ENCODE results near the gene SLC66A3.

SLC66A3 gene

DNA sequence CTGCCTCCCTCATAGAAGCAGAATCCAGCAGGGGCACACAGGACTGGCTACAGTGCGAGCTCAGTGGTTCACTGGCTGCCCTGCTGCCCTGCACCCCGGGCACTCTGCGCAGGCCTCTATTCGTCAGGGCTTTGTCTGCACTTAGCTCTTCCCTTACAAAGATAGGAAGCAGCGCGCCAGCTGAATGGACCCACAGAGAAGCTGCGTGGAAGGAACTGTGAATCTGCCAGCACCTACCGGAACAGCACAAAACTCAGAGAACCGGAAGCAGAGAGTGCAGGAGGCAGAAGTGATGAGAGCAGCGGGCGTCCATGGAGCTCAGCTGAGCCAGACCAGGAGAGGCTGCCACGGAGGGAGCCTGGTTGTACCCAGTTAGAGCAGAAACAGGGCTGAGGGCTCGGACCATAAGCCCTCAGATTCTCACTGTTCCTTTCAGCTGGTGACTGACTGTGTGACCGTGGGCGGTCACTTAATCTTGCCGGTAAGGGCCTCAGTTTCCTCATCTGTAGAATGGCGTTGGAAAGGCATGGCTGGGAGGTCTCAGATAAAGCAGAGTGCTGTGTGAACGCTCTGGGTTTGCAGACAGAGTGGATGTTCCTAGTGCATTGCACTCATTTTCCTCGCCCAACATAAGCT lies 23.1 kb upstream of the SLC66A3 start:
- Histone ChIP-seq H3K9ac (ENCODE audit: low read depth, low read length) (no peak overlapping the region; the same call in 1 of the 2 replicates), H3K27ac (ENCODE audit: low read length) (no peak overlapping the region), H3K27me3 (ENCODE audit: insufficient read depth, low read length, poor library complexity) (peaks cover 3% of the 10 kb centered on the region), H2AFZ (ENCODE audit: low read depth, low read length) (peak overlapping the region; percentile 83), H3K4me2 (ENCODE audit: insufficient read depth, low read length) (peak overlapping the region; percentile 80), H3K79me2 (ENCODE audit: insufficient read depth, low read length) (no peaks in the 10 kb centered on the region), H4K20me1 (ENCODE audit: insufficient read depth, low read length) (no peaks in the 10 kb centered on the region), H3K36me3 (ENCODE audit: insufficient read depth, low read length) (no peaks in the 10 kb centered on the region), H3K4me3 (ENCODE audit: low read depth in 1 of 2, low read length in 2 of 2) (peak overlapping the region in 1 of 2 experiments; percentile 57; a peak in 2 of 4 replicates), H3K4me1 (ENCODE audit: insufficient read depth, low read length) (peaks cover 39% of the 10 kb centered on the region), H3K9me3 (ENCODE audit: insufficient read depth, low read length, severe bottlenecking) (no peaks in the 10 kb centered on the region)
- TF ChIP-seq, protein P1, sequence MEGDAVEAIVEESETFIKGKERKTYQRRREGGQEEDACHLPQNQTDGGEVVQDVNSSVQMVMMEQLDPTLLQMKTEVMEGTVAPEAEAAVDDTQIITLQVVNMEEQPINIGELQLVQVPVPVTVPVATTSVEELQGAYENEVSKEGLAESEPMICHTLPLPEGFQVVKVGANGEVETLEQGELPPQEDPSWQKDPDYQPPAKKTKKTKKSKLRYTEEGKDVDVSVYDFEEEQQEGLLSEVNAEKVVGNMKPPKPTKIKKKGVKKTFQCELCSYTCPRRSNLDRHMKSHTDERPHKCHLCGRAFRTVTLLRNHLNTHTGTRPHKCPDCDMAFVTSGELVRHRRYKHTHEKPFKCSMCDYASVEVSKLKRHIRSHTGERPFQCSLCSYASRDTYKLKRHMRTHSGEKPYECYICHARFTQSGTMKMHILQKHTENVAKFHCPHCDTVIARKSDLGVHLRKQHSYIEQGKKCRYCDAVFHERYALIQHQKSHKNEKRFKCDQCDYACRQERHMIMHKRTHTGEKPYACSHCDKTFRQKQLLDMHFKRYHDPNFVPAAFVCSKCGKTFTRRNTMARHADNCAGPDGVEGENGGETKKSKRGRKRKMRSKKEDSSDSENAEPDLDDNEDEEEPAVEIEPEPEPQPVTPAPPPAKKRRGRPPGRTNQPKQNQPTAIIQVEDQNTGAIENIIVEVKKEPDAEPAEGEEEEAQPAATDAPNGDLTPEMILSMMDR (IDR thresholded peaks at IDR 0.05; ENCODE audit: borderline replicate concordance, extremely low read depth, low read length, poor library complexity, severe bottlenecking) = no peak
- no peak for TF ChIP-seq EZH2 (IDR thresholded peaks at IDR 0.05; ENCODE audit: borderline replicate concordance, low read depth, low read length, severe bottlenecking)
- no peak for DNase-seq
- ATAC-seq (ENCODE audit: insufficient read depth, low read depth) = no peak

- Histone ChIP-seq H3K27me3 (ENCODE audit: insufficient read depth, low read length, poor library complexity) (peaks cover 2% of the 10 kb centered on the region), H3K9ac (ENCODE audit: low read depth, low read length) (peak overlapping the region; percentile 51), H3K4me1 (ENCODE audit: insufficient read depth, low read length) (peaks cover 39% of the 10 kb centered on the region), H3K4me3 (ENCODE audit: low read depth in 1 of 2, low read length in 2 of 2) (peak overlapping the region in 1 of 2 experiments; percentile 57; a peak in 2 of 4 replicates), H3K9me3 (ENCODE audit: insufficient read depth, low read length, severe bottlenecking) (no peaks in the 10 kb centered on the region), H4K20me1 (ENCODE audit: insufficient read depth, low read length) (no peaks in the 10 kb centered on the region), H3K36me3 (ENCODE audit: insufficient read depth, low read length) (no peaks in the 10 kb centered on the region), H2AFZ (ENCODE audit: low read depth, low read length) (peak overlapping the region; percentile 83), H3K79me2 (ENCODE audit: insufficient read depth, low read length) (no peaks in the 10 kb centered on the region), H3K4me2 (ENCODE audit: insufficient read depth, low read length) (peak overlapping the region; percentile 80), H3K27ac (ENCODE audit: low read length) (peak overlapping the region; percentile 64)
- DNase-seq (no peak), ATAC-seq (ENCODE audit: insufficient read depth, low read depth) (no peak)
- TF ChIP-seq EZH2 (IDR thresholded peaks at IDR 0.05; ENCODE audit: borderline replicate concordance, low read depth, low read length, severe bottlenecking) = no peak
- TF ChIP-seq, protein P1 (IDR thresholded peaks at IDR 0.05; ENCODE audit: borderline replicate concordance, extremely low read depth, low read length, poor library complexity, severe bottlenecking) = no peak
Measured at GRCh38 chr2:11133238-11133935, 21.9 kb upstream of the SLC66A3 start.

DNA sequence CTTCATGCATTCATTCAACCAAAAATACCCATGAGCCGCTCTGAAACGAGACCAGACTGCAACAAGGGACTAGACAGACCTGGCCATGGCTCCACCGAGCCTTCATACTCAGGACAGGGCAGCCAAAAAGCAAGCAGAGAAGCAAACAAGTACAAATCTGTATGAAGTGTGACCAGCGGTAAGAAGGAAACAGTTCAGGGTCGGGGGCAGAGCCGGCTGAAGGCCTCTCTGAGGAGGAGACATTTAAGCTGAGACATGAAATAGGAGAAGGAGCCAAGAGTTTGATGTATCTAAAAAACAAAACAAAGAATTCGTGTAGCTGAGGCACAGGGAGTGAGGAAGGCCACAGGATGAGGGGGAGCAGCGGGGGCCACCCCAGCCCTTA lies 21.3 kb upstream of the SLC66A3 start:
- Histone ChIP-seq H3K9me3 (ENCODE audit: insufficient read depth, low read length, severe bottlenecking) (no peaks in the 10 kb centered on the region), H3K9ac (ENCODE audit: low read depth, low read length) (no peak overlapping the region), H3K27me3 (ENCODE audit: insufficient read depth, low read length, poor library complexity) (no peaks in the 10 kb centered on the region), H2AFZ (ENCODE audit: low read depth, low read length) (peak overlapping the region; percentile 83; the same call in 1 of the 2 replicates), H3K79me2 (ENCODE audit: insufficient read depth, low read length) (no peaks in the 10 kb centered on the region), H3K36me3 (ENCODE audit: insufficient read depth, low read length) (no peaks in the 10 kb centered on the region), H4K20me1 (ENCODE audit: insufficient read depth, low read length) (no peaks in the 10 kb centered on the region), H3K4me1 (ENCODE audit: insufficient read depth, low read length) (peaks cover 39% of the 10 kb centered on the region), H3K4me2 (ENCODE audit: insufficient read depth, low read length) (no peak overlapping the region), H3K27ac (ENCODE audit: low read length) (no peak overlapping the region), H3K4me3 (ENCODE audit: low read depth in 1 of 2, low read length in 2 of 2) (no peak overlapping the region)
- DNase-seq (no peak), ATAC-seq (ENCODE audit: insufficient read depth, low read depth) (no peak)
- no peak for TF ChIP-seq EZH2 (IDR thresholded peaks at IDR 0.05; ENCODE audit: borderline replicate concordance, low read depth, low read length, severe bottlenecking)
- TF ChIP-seq, protein P1 (IDR thresholded peaks at IDR 0.05; ENCODE audit: borderline replicate concordance, extremely low read depth, low read length, poor library complexity, severe bottlenecking) = no peak
